GM12801 (cell line): ENCODE data around the gene PORCN.

Experiments used
- CTCF ChIP-seq: IDR thresholded peaks from one replicate; pipeline ENCODE4 v1.5.1; 2011; ENCODE audit warnings: control low read depth; ENCODE audit not compliant: insufficient read length; ENCODE audit errors: extremely low read depth

Gene PORCN

DNA sequence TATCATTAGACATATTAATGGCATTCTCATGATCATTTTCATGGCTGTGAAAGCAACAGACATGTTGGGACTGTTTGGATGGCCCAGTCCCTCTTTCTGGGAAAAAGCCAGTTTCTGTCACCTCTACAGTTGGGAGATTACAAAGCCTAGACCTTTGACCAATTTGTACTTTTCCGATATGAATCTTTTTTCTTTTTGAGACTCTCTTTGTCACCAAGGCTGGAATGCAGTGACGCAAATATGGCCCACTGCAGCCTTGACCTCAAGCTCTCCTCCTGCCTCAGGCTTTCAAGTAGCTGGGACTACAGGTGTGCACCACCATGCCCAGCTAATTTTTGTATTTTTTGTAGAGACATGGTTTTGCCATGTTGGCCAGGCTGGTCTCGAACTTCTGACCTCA lies 40.1 kb downstream of the PORCN start:
- TF ChIP-seq CTCF: no peak

DNA sequence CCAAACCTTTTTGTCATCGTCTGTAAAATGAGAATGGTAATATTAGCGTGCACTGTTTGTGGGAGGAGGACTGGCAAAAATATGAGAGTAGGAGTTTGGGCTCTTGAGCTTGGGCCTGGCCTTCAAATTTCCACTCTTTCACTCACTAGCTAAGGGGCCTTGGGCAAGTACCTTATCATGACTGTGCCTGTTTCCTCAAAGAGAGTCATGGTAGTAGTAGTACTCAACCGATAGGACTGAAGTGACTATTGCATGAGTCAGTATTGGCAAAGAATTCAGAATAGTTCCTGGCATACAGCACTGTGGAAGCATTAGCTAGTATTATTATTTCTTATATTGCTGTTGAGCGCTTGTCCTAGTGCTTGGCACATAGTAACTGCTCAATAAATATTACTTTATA lies 49.5 kb downstream of the PORCN start:
- TF ChIP-seq CTCF: no peak

GRCh38 chrX:48559636-48560035 lies 50.8 kb downstream of the PORCN start:
- no peak for TF ChIP-seq CTCF

DNA sequence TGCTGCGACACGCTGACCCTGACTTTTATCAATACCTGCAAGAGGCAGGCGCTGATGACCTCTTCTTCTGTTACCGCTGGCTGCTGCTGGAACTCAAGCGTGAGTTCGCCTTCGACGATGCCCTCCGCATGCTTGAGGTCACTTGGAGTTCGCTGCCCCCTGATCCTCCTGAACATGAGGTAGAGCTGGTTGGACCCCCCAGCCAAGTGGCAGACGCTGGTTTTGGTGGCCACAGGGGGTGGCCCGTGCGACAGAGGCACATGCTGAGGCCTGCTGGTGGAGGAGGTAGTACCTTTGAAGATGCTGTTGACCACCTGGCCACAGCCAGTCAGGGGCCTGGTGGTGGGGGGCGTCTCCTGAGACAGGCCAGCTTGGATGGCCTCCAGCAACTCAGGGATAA lies 51.3 kb downstream of the PORCN start:
- no peak for TF ChIP-seq CTCF

DNA sequence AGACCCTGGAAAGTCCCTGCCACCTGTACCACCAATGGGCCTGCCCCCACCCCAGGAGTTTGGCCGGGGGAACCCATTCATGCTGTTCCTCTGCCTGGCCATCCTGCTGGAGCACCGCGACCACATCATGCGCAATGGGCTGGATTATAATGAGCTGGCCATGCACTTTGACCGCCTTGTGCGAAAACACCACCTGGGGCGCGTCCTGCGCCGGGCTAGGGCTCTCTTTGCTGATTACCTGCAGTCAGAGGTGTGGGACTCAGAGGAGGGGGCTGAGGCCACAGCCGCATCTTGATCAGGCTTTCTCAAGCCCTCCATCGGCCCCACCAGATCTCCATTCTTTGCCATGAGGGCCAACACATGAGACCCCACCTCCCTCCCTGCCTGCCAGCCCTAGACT lies 51.9 kb downstream of the PORCN start:
- no peak for TF ChIP-seq CTCF

- no peak for TF ChIP-seq CTCF
Measured at GRCh38 chrX:48569958-48570357, 61.2 kb downstream of the PORCN start.
